CMK (cell line): ENCODE measurements around the gene BDH1.
A peak's percentile ranks its signal among the peaks of the same experiment; 100 is the strongest.
"Not testable (repeated sequence)": the region's sequence is repeated elsewhere in the genome, so short reads cannot be mapped to it uniquely, and the experiment has no call there.

Source experiments
- DNase-seq: peaks from one replicate; pipeline ENCODE4 v3.0.0-alpha.2; 2010; ENCODE audit warnings: low read depth

Gene BDH1

DNA sequence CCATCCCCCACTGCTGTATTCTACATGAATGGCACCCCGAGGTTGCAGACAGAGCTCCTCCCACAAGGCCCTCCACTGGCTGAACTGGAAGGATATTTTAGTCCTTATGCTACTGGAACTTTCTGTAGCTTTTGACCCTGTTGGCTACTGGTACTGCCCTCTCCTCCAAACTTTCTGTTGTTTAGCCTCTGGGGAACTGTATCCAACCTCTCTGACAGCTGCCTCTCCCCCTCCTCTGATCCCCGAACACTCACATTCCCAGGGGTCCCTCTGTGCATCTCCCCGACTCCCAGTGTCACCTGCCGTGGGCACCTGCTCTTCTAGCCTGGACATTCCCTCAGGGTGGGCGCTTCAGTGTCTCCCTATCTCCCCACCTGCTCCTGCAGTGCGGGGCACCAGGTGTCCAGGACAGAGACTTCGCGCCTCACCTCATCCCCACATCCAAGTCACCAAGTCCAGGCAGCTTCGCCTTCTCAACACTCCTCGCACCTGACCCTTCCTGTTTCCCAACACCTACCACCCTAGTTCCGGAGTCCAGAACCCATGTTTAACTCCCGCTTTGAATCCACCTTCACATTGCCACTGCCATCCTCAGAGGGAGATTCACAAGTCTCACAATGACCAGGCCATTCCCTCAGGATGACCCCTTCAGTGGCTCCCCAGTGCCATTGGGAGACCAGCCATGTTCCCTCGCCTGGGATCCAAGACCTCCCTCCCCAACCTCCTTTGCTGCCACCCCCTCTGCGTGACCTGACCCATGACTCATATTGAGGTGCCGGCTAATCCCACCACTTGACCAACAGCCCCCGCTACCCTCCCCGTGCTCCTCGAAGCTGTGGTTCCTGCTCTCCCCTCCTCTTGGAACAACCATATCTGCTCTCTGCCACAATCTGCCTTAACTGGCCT lies 34.2 kb downstream of the BDH1 start:
- no peak for DNase-seq

- DNase-seq: no peak
Observed at GRCh38 chr3:197520311-197521276, 35.2 kb downstream of the BDH1 start.

GRCh38 chr3:197519801-197520211 lies 36.0 kb downstream of the BDH1 start:
- no peak for DNase-seq

DNA sequence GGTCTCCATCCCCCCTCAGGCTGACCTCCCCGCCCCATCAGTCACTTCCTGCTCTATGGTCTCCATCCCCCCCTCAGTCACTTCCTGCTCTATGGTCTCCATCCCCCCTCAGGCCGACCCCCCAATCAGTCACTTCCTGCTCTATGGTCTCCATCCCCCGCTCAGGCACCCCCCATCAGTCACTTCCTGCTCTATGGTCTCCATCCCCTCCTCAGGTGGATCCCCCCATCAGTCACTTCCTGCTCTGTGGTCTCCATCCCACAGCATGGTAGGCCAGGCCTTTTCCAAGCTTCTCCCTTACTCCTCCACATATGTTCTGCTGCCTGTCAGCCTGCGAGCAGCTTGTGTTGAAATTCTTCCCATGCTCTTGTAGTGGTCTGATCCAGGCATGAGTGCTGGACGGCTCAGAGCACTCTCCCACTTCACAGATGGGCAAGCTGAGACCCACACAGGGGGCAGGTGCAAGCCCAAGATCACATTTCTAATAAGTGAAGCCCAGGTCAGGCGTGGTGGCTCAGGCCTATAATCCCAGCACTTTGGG lies 36.8 kb downstream of the BDH1 start:
- peak; percentile 54 for DNase-seq

DNA sequence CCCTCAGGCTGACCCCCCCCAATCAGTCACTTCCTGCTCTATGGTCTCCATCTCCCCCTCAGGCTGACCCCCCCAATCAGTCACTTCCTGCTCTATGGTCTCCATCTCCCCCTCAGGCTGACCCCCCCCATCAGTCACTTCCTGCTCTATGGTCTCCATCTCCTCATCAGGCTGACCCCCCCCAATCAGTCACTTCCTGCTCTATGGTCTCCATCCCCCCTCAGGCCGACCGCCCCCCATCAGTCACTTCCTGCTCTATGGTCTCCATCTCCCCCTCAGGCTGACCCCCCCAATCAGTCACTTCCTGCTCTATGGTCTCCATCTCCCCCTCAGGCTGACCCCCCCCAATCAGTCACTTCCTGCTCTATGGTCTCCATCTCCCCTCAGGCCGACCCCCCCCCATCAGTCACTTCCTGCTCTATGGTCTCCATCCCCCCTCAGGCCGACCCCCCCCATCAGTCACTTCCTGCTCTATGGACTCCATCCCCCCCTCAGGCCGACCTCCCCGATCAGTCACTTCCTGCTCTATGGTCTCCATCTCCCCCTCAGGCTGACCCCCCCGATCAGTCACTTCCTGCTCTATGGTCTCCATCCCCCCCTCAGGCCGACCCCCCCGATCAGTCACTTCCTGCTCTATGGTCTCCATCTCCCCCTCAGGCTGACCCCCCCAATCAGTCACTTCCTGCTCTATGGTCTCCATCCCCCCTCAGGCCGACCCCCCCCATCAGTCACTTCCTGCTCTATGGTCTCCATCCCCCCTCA lies 37.7 kb downstream of the BDH1 start:
- not testable (repeated sequence) for DNase-seq

GRCh38 chr3:197516890-197517606 lies 38.7 kb downstream of the BDH1 start:
- DNase-seq: not testable (repeated sequence)

- no peak for DNase-seq
Observed at GRCh38 chr3:197516517-197516889, 39.3 kb downstream of the BDH1 start.

- DNase-seq: no peak
Observed at GRCh38 chr3:197514786-197515355, 40.9 kb downstream of the BDH1 start.

DNA sequence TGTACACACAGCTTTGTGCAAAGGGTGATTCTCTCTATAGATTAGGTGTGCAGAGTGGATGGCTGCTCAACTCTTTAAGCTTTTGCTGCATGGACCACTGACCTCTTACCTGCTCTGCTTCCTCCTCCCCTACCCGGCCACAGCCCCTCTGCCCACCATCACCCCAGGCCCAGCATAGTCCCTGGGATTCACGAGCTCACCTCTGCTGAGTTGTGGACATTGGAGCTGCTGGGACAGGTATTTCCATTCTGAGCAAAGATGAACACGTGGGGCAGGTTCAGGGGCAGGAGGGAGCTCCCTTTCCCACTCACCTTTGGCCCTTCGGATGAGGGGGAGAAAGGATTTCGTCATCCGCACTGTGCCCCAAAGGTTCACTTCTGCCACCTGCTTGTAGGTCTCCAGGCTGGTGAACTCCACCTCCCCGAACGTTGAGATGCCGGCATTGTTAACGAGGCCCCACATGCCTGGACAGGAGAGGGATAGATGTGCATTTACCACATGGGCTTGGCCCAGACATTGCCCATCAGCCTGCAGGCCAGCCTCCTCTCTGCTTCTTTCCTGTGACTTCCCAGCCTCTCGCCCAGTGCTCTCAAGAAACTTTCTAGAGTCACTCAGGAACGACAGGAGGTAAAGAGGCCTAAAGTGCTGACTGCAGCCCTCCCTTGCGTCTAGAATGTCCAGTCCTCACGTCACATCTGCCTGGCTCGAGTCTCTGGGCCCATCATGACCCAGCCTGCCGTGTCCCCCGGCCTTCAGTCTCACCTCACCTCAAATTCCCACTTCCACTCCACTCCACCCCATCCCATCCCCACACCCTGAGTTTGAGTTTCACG lies 41.6 kb downstream of the BDH1 start:
- DNase-seq: no peak

DNA sequence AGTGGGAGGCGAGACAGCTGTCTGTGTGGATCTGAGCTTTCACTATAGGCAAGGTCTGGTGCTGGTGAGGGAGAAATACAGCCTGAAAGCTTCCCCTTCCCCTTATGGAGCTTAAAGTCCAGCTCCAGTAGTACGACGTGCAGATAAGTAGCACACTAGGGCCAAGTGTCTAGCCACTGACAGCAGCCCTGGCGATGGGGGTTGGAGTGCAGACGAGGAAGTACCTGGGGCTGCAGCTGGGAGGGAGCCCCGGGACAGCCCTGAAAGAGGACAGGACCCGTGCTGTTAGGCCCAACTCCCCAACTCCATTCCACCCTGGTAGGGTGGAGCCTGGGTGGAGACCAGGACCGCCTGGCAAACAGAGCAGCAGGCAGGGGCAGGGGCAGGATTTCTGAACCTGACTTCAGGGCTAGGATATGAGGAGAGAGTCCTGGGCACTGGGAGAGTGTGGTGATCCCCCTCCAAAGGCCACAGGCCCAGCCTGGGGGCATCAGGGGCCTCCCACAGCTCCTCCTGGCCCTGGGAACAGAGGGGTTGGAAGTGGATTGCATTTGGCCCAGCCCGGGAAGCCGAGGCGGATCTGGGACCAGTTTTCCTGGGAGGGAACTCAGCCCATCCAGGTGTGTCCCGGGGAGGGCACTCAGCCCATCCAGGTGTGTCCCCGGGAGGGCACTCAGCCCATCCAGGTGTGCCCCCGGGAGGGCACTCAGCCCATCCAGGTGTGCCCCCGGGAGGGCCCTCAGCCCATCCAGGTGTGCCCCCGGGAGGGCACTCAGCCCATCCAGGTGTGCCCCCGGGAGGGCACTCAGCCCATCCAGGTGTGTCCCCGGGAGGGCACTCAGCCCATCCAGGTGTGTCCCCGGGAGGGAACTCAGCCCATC lies 42.8 kb downstream of the BDH1 start:
- no peak for DNase-seq

GRCh38 chr3:197511853-197512635 lies 43.7 kb downstream of the BDH1 start:
- no peak for DNase-seq

- DNase-seq: no peak
Observed at GRCh38 chr3:197511130-197511529, 44.6 kb downstream of the BDH1 start.

DNA sequence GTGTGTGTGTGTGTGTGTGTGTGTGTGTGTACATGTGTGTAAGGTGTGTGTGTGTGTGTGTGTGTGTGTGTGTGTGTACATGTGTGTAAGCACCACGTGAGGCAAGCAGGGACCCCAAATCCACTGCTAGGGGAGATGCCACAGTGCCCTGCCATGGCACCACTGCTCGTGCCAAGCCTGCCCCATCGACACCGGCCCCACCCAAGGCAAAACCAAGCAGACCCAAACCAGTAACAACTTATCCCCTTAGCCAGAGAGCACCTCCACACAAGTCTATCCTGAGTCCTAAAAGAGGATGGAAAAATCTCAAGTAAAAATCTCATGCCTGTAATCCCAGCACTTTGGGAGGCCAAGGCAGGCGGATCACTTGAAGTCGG lies 45.1 kb downstream of the BDH1 start:
- DNase-seq: no peak

- DNase-seq: no peak
Observed at GRCh38 chr3:197508924-197509775, 46.6 kb downstream of the BDH1 start.

DNA sequence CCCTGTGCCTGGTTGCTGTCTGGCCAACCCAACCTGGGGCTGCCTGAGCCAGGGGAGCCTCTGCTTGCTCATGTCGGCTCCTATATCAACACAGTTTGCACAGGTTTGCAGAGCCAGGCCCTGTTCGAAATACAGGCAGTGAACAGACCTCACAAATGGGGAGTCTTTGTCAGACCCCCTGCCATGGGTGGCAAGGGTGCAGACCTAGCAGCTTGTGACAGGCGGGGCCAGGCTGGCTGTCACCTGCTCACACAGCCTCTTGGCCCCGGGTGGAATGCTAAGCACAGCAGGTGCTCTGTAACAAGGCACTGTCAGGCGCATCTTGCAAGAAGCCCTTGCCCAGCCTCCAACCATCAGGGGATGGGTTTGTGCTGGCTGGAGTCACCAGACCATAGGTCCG lies 47.3 kb downstream of the BDH1 start:
- DNase-seq: no peak

DNA sequence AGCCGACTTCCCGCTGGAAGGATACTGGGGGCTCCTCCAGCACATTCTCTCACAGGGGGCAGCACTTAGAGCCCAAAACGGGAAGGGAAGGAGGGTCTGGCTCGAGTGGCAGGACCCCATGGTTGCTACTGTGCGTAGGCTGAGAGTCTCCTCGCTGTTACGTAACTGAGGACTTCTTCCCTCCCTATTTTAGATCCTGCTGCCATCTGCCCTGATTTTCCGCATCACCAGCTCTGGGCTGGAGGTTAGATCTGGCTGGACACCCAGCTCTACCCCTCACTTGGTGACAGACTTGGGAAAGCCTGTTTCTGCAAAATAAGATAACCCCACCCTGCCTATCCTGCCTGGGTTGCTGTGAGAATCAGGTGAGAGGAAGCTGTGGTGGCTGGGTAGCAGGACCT lies 47.7 kb downstream of the BDH1 start:
- no peak for DNase-seq

DNA sequence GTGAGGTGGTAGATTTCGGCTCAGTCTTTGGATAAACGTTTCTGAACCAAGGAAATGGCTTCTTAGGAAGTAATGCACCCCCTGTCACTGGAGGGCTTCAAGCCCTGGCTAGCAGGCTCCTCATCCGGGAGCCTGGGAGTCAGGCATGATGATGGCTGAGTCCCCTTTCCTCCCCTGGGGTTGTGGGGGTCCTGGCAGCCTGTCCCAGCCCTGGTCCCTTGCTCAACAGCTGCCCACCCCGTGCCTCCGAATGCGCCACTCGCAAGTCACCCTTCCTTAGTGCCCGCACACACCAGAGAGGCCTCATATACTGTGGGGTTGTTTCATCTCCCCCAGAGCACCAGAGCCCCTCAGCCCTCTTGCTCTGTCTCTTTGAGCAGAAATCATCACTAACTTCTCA lies 48.2 kb downstream of the BDH1 start:
- DNase-seq: no peak
